K562 (cell line): ENCODE measurements around the gene ADAMTSL3. TPM values are rescaled to one million over a fixed set of nuclear protein-coding genes. Genes with fewer than 3 reads are reported as not detected.

Source experiments
- ATAC-seq: fragments of 200-7000 bp; cut with Tn5 transposase; 3 replicates; pipeline ENCODE4 v1.9.1; 2020; ENCODE audit warnings: moderate library complexity
- BruUV-seq: library from RNA; stranded (reverse); fragments of 400-500 nt; replicated peaks from 2 replicates; lab custom pipeline; 2021; lab: Mats Ljungman, UMichigan
- CTCF ChIA-PET: fragments of 300-600 bp; formaldehyde crosslinking; extraction: SDS; loops from one replicate; lab custom pipeline; 2021; ENCODE audit warnings: low intra/inter-chr PET ratio; lab: Yijun Ruan, JAX
- POLR2A ChIA-PET: fragments of 300-600, 350-650 bp; sonication (Branson Sonifier 250); formaldehyde crosslinking; extraction: SDS; loops from one replicate; lab custom pipeline; 2021; ENCODE audit warnings: antibody characterized with exemption, inconsistent platforms; lab: Yijun Ruan, JAX
- DNase-seq, 4 experiments: peaks; one replicate each; pipeline versions ENCODE4 v3.0.0 to v3.0.0-alpha.2; 2011 to 2018; ENCODE audit warnings: low spot score in 3 of 4, mixed read lengths in 3 of 4; ENCODE audit errors: extremely low read depth in 1 of 4
- FAIRE-seq: peaks from 2 replicates; lab custom pipeline; 2011; peaks lifted over from hg19 to GRCh38; lab: Jason Lieb, UNC
- H2AFZ ChIP-seq: 2 replicates; pipeline ENCODE4 v1.6.0; 2011; ENCODE audit warnings: low read depth, low read length, control low read depth, inconsistent platforms
- H3K27ac ChIP-seq: fragments of 200-600 bp; 3 replicates; pipeline ENCODE4 v1.8.0; 2011; ENCODE audit warnings: low read depth, mild to moderate bottlenecking, control low read depth, inconsistent platforms, low read length, moderate library complexity, mixed read lengths; ENCODE audit errors: extremely low read depth
- H3K27me3 ChIP-seq, 2 experiments: fragments of 300-600 bp in 1 of 2; 2 replicates in 1 of 2; 3 replicates in 1 of 2; pipeline versions ENCODE4 v1.6.0 to v1.8.0; 2011; ENCODE audit warnings: inconsistent platforms in 2 of 2, low read length in 2 of 2, mild to moderate bottlenecking in 1 of 2, mixed read lengths in 1 of 2, moderate library complexity in 1 of 2; ENCODE audit not compliant: control insufficient read depth in 2 of 2, insufficient read depth in 2 of 2
- H3K36me3 ChIP-seq: fragments of 300-600 bp; 3 replicates; pipeline ENCODE4 v1.8.0; 2011; ENCODE audit warnings: mild to moderate bottlenecking, low read length, inconsistent platforms; ENCODE audit not compliant: control insufficient read depth, insufficient read depth
- H3K4me1 ChIP-seq, 2 experiments: fragments of 200-600 bp in 1 of 2; replicated peaks in 1 of 2; 2 replicates in 1 of 2; 3 replicates in 1 of 2; pipeline versions ENCODE4 v1.5.1 to v1.8.0; 2011; ENCODE audit warnings: inconsistent platforms in 2 of 2, low read length in 2 of 2, mild to moderate bottlenecking in 1 of 2, mixed read lengths in 1 of 2, moderate library complexity in 1 of 2; ENCODE audit not compliant: control insufficient read depth in 2 of 2, insufficient read depth in 2 of 2
- H3K4me2 ChIP-seq: 2 replicates; pipeline ENCODE4 v1.6.1; 2011; ENCODE audit warnings: low read length, control low read depth, inconsistent platforms, mixed read lengths; ENCODE audit not compliant: insufficient read depth
- H3K4me3 ChIP-seq: fragments of 200-600 bp; sonication (generic), shearing (Covaris generic); 2 replicates; pipeline ENCODE4 v1.5.1; 2016; ENCODE audit warnings: control low read depth, inconsistent platforms
- H3K79me2 ChIP-seq: fragments of 200-600 bp; 3 replicates; pipeline ENCODE4 v1.8.0; 2011; ENCODE audit warnings: low read length, inconsistent platforms; ENCODE audit not compliant: control insufficient read depth, insufficient read depth
- H3K9ac ChIP-seq, 2 experiments: 2 replicates each; pipeline versions ENCODE4 v1.6.0 to v1.6.1; 2011; ENCODE audit warnings: low read depth in 2 of 2, low read length in 2 of 2, control low read depth in 1 of 2, inconsistent platforms in 1 of 2, mild to moderate bottlenecking in 1 of 2, mixed read lengths in 1 of 2; ENCODE audit not compliant: insufficient read depth in 1 of 2
- H3K9me1 ChIP-seq: one replicate; pipeline ENCODE4 v1.6.0; 2011; ENCODE audit warnings: inconsistent platforms, mild to moderate bottlenecking, low read length, moderate library complexity; ENCODE audit not compliant: control insufficient read depth, insufficient read depth
- H3K9me3 ChIP-seq: replicated peaks from 2 replicates; pipeline ENCODE4 v1.5.1; 2011; ENCODE audit warnings: low read depth, low read length, inconsistent platforms; ENCODE audit not compliant: control insufficient read depth, insufficient read depth
- H4K20me1 ChIP-seq: replicated peaks from 2 replicates; pipeline ENCODE4 v1.6.1; 2011; ENCODE audit warnings: low read length, inconsistent platforms, mixed read lengths; ENCODE audit not compliant: control insufficient read depth, insufficient read depth
- HCFC1 ChIP-seq: IDR thresholded peaks from 2 replicates; pipeline ENCODE4 v1.6.1; 2012; ENCODE audit warnings: low read depth, low read length, improper control_type of control experiment
- MAFG ChIP-seq: fragments of 450-650 bp; conservative IDR thresholded peaks from 2 replicates; pipeline ENCODE4 v1.6.1; 2016; ENCODE audit warnings: missing genetic modification characterization, missing compliant biosample characterization
- MEF2A ChIP-seq: IDR thresholded peaks from 2 replicates; pipeline ENCODE4 v1.6.1; 2011; ENCODE audit warnings: low read depth, mild to moderate bottlenecking, low read length, moderate library complexity; ENCODE audit not compliant: control insufficient read depth
- MTF1 ChIP-seq: fragments of 250-450 bp; sonication (Bioruptor Pico); IDR thresholded peaks from 2 replicates; pipeline ENCODE4 v1.9.0; 2021; ENCODE audit warnings: moderate library complexity, mild to moderate bottlenecking, inconsistent platforms, borderline replicate concordance
- MYNN ChIP-seq, 2 experiments: sonication (generic); formaldehyde crosslinking in 1 of 2; IDR thresholded peaks; 2 replicates each; pipeline versions ENCODE4 v1.5.0 to v1.6.1; 2016 to 2020; ENCODE audit warnings: antibody characterized with exemption in 1 of 2, missing genetic modification reagents in 1 of 2
- OTX1 ChIP-seq: fragments of 450-650 bp; formaldehyde crosslinking; IDR thresholded peaks from 2 replicates; pipeline ENCODE4 v1.4.0; 2022; ENCODE audit warnings: mild to moderate bottlenecking
- PHF8 ChIP-seq: fragments of 200-600 bp; sonication (generic); IDR thresholded peaks from 2 replicates; pipeline ENCODE4 v1.6.1; 2012; ENCODE audit warnings: mixed run types, mild to moderate bottlenecking, inconsistent platforms, low read length, moderate library complexity, borderline replicate concordance
- PML ChIP-seq: IDR thresholded peaks from 2 replicates; pipeline ENCODE4 v1.6.1; 2012; ENCODE audit warnings: low read length, inconsistent platforms
- PTTG1 ChIP-seq: fragments of 450-650 bp; IDR thresholded peaks from 2 replicates; pipeline ENCODE4 v1.6.1; 2016; ENCODE audit warnings: low read depth, mild to moderate bottlenecking, missing genetic modification characterization, missing compliant biosample characterization
- ZNF239 ChIP-seq: fragments of 250-450 bp; sonication (Bioruptor Pico); IDR thresholded peaks from 2 replicates; pipeline ENCODE4 v1.4.0; 2020; ENCODE audit warnings: mild to moderate bottlenecking
- ZNF668 ChIP-seq: fragments of 250-450 bp; sonication (Bioruptor Pico); IDR thresholded peaks from 2 replicates; pipeline ENCODE4 v1.8.0; 2022; ENCODE audit warnings: mild to moderate bottlenecking, inconsistent platforms
- WGBS: fragments of 100-300 bp; shearing (Covaris generic); methylation state at CpG from one replicate; pipeline ENCODE4 v1.1.6; 2016; ENCODE audit warnings: low coverage, mixed read lengths; ENCODE audit not compliant: insufficient coverage; ENCODE audit errors: missing lambda C conversion rate; 5-methylcytosine and 5-hydroxymethylcytosine counted together
- in situ Hi-C: fragments of 300-500 bp; cut with MboI; formaldehyde crosslinking; loops from 4 replicates; pipeline ENCODE4 v1.15.0; 2018; ENCODE audit warnings: inconsistent platforms, mixed read lengths
- intact Hi-C: fragments of 100-400 bp; cut with micrococcal nuclease; formaldehyde crosslinking; loops from 2 replicates; pipeline ENCODE4 v1.14.2; 2022
- polyA plus RNA-seq, 8 experiments: library from polyadenylated mRNA; depleted of rRNA in 4 of 8; stranded (reverse) in 5 of 8; unstranded in 3 of 8; fragments of >200 nt; fragmentation: Nextera tagmentation in 2 of 8; fragmentation: Illumina TruSeq in 1 of 8; extraction: Ambion mirVana in 2 of 8; extraction: Trizol in 1 of 8; gene quantifications; 2 replicates each; pipeline versions ENCODE4 v1.2.1 to v1.2.3, GENCODE V29; 2011 to 2014; ENCODE audit warnings: inconsistent platforms in 1 of 8, missing spikeins in 1 of 8
- total RNA-seq, 7 experiments: library from RNA; depleted of rRNA in 6 of 7; stranded (reverse); fragments of >200 nt in 6 of 7; fragmentation: Illumina TruSeq in 2 of 7; extraction: Trizol in 2 of 7; gene quantifications; 2 replicates each; pipeline versions ENCODE4 v1.2.1 to v1.2.3, GENCODE V29; 2011 to 2021; ENCODE audit warnings: low replicate concordance in 1 of 7
- TF ChIP-seq, protein P1 (sequence below), 2 experiments: IDR thresholded peaks; 2 replicates each; pipeline ENCODE4 v1.6.1; 2011; ENCODE audit warnings: borderline replicate concordance in 1 of 2, control low read depth in 1 of 2, low read depth in 1 of 2, low read length in 1 of 2, mild to moderate bottlenecking in 1 of 2, mixed read lengths in 1 of 2, moderate library complexity in 1 of 2; ENCODE audit not compliant: insufficient read depth in 1 of 2, insufficient read length in 1 of 2, poor library complexity in 1 of 2, severe bottlenecking in 1 of 2; ENCODE audit errors: extremely low read depth in 1 of 2
- TF ChIP-seq, protein P2 (sequence below): fragments of 250-450 bp; sonication (Bioruptor Pico); IDR thresholded peaks from 2 replicates; pipeline ENCODE4 v1.8.0; 2021; ENCODE audit warnings: moderate library complexity, mild to moderate bottlenecking, inconsistent platforms
- TF ChIP-seq, protein P3 (sequence below): sonication (generic); formaldehyde crosslinking; IDR thresholded peaks from 2 replicates; pipeline ENCODE4 v1.8.0; 2023; ENCODE audit warnings: mild to moderate bottlenecking, missing genetic modification reagents

Gene ADAMTSL3
- total and polyA plus RNA-seq, 9 of the 15 experiments (the other 6 are each of a cell fraction or from before 2014, with no cell fraction given): 0.01 to 0.18 (median 0.07) TPM; not detected in 3

DNA sequence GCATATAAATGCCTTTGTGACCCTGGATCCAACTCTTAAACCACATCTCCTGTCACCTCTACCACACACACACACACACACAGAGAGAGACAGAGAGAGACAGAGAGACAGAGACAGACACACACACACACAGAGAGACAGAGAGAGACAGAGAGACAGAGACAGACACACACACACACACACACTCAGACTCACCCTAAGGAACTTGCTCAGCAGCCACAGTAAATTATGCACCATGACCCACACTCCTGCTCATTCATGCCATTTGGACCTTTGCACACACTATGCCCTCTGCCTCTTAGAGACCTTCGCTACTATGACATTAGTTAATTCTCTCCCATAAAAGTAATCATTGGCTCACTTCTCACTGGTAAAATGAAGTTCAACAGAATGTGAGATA, 275.7 kb downstream of the ADAMTSL3 start:
- in situ Hi-C loops (no loop called here), intact Hi-C loops (no loop called here)
- ChIA-PET CTCF (no interaction called here), POLR2A (interaction anchor here (0.7 kb wide), 2 partner anchors 9 to 17 kb away, joined by 3 read pairs; no protein-coding TSS in a partner anchor)
- H3K9ac ChIP-seq: no peak overlapping the region
- no peak overlapping the region for H2AFZ ChIP-seq
- no peaks in the 10 kb centered on the region for H3K4me1 ChIP-seq
- no peaks in the 10 kb centered on the region for H3K9me1 ChIP-seq
- H3K4me3 ChIP-seq: no peak overlapping the region
- no peak overlapping the region for H3K4me2 ChIP-seq
- DNase-seq: no peak
- no TSS peak for BruUV-seq
- 0% methylated on average over 1 of the region's 1 CpG for WGBS
- H3K36me3 ChIP-seq: no peaks in the 10 kb centered on the region
- no peaks in the 10 kb centered on the region for H3K9me3 ChIP-seq
- no peak for FAIRE-seq
- no peaks in the 10 kb centered on the region for H4K20me1 ChIP-seq
- no peaks in the 10 kb centered on the region for H3K79me2 ChIP-seq
- no peak overlapping the region for H3K27ac ChIP-seq
- H3K27me3 ChIP-seq: peaks cover 0 to 4% of the 10 kb centered on the region in 2 experiments; a peak in 1 of 5 replicates
- ATAC-seq: no peak
- TF ChIP-seq ZNF239 (CRISPR knock-in tag) (no peak), PHF8 (no peak), PML (no peak), MAFG (tag) (no peak), MEF2A (no peak), MTF1 (CRISPR knock-in tag) (no peak), ZNF668 (CRISPR knock-in tag) (no peak), OTX1 (no peak), PTTG1 (tag) (no peak), MYNN (IDR thresholded peaks at IDR 0.05) (no peak), MYNN (CRISPR knock-in tag; IDR thresholded peaks at IDR 0.05) (no peak), HCFC1 (no peak)
- TF ChIP-seq, protein P1, sequence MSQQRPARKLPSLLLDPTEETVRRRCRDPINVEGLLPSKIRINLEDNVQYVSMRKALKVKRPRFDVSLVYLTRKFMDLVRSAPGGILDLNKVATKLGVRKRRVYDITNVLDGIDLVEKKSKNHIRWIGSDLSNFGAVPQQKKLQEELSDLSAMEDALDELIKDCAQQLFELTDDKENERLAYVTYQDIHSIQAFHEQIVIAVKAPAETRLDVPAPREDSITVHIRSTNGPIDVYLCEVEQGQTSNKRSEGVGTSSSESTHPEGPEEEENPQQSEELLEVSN (IDR thresholded peaks at IDR 0.05; ENCODE audit: borderline replicate concordance in 1 of 2, extremely low read depth in 1 of 2, insufficient read depth in 1 of 2, insufficient read length in 1 of 2, low read depth in 1 of 2, low read length in 1 of 2, poor library complexity in 1 of 2, severe bottlenecking in 1 of 2): no peak
- TF ChIP-seq, protein P2, sequence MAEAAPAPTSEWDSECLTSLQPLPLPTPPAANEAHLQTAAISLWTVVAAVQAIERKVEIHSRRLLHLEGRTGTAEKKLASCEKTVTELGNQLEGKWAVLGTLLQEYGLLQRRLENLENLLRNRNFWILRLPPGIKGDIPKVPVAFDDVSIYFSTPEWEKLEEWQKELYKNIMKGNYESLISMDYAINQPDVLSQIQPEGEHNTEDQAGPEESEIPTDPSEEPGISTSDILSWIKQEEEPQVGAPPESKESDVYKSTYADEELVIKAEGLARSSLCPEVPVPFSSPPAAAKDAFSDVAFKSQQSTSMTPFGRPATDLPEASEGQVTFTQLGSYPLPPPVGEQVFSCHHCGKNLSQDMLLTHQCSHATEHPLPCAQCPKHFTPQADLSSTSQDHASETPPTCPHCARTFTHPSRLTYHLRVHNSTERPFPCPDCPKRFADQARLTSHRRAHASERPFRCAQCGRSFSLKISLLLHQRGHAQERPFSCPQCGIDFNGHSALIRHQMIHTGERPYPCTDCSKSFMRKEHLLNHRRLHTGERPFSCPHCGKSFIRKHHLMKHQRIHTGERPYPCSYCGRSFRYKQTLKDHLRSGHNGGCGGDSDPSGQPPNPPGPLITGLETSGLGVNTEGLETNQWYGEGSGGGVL (CRISPR knock-in tag): no peak
- TF ChIP-seq, protein P3, sequence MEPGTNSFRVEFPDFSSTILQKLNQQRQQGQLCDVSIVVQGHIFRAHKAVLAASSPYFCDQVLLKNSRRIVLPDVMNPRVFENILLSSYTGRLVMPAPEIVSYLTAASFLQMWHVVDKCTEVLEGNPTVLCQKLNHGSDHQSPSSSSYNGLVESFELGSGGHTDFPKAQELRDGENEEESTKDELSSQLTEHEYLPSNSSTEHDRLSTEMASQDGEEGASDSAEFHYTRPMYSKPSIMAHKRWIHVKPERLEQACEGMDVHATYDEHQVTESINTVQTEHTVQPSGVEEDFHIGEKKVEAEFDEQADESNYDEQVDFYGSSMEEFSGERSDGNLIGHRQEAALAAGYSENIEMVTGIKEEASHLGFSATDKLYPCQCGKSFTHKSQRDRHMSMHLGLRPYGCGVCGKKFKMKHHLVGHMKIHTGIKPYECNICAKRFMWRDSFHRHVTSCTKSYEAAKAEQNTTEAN (CRISPR knock-in tag): no peak
